ENCODE results near the gene SLC45A3.

GRCh38 chr1:205689479-205689878 is 9.2 kb upstream of the SLC45A3 start:
- TF ChIP-seq CTCF (IDR thresholded peaks at IDR 0.05) (no peak), TCF7L2 (IDR thresholded peaks at IDR 0.05; ENCODE audit: low read depth, low read length) (no peak)

Data from Panc1 (cell line).